Measurements from ENCODE around the gene PXT1. TPM values are rescaled to one million over a fixed set of nuclear protein-coding genes. Genes with fewer than 3 reads are reported as not detected.

Gene PXT1, protein sequence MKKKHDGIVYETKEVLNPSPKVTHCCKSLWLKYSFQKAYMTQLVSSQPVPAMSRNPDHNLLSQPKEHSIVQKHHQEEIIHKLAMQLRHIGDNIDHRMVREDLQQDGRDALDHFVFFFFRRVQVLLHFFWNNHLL
- not detected in 2 replicates for total RNA-seq

DNA sequence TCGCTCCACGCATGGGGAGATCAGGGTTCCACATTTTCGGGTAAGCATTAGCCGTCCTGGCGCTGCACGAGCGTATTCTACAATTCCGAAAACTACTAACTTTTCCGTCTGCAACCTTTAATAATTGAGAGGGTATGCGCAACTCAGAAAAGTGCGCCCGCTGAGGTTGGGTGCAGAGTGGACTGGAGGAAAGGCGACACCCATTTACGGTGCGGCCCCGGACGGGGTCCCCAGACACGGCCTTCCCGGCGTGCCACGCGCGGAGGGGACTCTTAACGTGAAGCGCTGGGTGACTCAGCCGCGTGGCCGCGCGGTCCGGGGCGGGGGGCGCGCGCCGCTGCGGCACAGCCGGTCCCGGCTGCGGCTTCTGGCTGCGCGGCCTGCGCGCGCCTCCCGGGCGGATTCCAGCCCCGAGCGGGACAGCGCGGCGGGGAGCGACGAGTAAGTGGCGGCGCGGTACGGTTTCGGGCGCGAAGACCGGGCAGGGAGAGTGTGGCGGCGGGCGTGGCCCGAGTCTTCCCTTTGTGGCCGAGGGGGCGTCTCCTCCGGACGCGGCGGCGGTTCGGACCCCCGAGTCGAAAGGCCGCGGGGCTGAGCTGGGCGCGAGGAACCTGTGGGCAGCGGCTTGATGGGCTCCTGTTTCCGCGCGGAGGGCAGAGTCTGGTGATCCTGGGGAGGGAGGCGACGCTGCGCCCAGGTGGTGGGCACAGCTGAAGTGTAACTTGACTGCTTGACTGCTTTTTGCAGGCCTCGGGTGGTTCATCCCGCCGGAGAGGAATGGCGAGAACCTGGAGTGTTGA, at the start of gene PXT1, which contains the start of gene KCTD20:
TSS of gene PXT1 (minus strand) at position 184 of the 800 bp plus-strand sequence. CDS start 16,772 bp downstream, outside the sequence.
TSS of gene KCTD20 (plus strand) at position 330 of the 800 bp plus-strand sequence. CDS start 27,098 bp downstream, outside the sequence.

DNA sequence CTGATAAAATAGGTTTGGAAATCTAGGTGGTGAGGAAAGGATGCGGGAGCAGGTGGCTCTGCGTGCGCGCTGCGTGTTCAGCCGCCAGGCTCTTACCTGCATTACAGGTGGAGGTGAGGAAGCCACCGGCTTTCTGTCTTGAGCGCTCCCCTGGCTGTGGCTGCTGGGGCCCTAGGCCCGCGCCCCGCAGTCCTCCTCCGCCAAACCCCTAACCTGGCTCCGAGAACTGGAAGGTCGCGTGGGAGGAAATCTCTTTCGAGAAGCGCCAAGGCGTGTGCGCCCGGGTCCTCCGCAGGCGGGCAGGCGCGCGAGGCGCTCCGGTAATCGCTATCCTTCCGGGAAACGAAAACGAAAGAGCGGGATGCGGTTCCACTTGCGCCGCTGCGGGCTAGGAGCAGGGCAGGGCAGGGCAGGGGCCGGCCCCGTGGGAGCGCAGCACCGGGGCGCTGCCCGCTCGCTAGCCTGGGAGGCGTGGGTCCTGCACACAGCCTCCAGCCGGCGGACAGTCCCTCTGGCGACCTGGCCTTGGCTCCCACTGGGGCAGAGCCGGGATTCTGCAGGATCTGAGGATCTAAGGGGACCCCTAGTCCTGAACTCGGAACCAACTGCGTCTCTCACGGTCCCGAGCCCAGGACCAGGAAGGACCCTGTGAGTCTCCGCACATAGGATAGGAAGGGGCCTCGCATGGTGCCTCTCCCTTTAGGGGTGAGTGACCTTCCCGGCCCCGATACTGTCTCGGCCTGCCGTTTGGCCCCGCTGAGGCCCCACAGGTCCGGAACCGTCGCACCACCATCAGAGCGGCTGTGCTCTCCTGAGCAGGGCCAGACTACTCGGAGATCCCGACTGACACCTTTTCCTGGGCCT, 55.0 kb downstream of the PXT1 start, which contains the start of gene ETV7:
TSS of gene ETV7 (minus strand) at position 230 of the 864 bp plus-strand sequence. CDS start at position 102, 128 bp downstream.

Other genes with a start within 250 kb of the PXT1 start
- 8.9 and 11.4 TPM in 2 replicates for gene BRPF3, start 246.1 kb downstream of the PXT1 start, total RNA-seq
- gene PNPLA1, start 172.8 kb downstream of the PXT1 start, total RNA-seq, result not detected in 2 replicates
- not detected in 2 replicates for gene BNIP5, start 106.0 kb downstream of the PXT1 start, total RNA-seq
- not detected in 2 replicates for gene ETV7, start 55.2 kb downstream of the PXT1 start, total RNA-seq
- gene KCTD20, start 146 bp upstream of the PXT1 start, total RNA-seq, result 41.1 and 65.6 TPM in 2 replicates
- gene STK38, start 104.6 kb upstream of the PXT1 start, total RNA-seq, result 25.0 and 34.3 TPM in 2 replicates
- gene SRSF3, start 151.5 kb upstream of the PXT1 start, total RNA-seq, result 134 and 175 TPM in 2 replicates
- 217 and 333 TPM in 2 replicates for gene CDKN1A, start 235.9 kb upstream of the PXT1 start, total RNA-seq